Activated CD4-positive, alpha-beta memory T cell treated with anti-CD3 and anti-CD28 coated beads, Interleukin-2, amount 10 ng/mL, durations not matched to agents 7 days and 5 days (primary cell): ENCODE results near the gene CXorf49. TPM values are rescaled to one million over a fixed set of nuclear protein-coding genes. Genes with fewer than 3 reads are reported as not detected.
"Not testable (repeated sequence)": the region's sequence is repeated elsewhere in the genome, so short reads cannot be mapped to it uniquely, and the experiment has no call there.

Experiments
- CTCF ChIA-PET: fragments of 350-600 bp; sonication (Branson Sonifier 250); formaldehyde crosslinking; loops from one replicate; lab custom pipeline; 2021; ENCODE audit warnings: antibody characterized with exemption, inconsistent platforms; lab: Charles Lee
- POLR2A ChIA-PET: fragments of 350-600 bp; sonication (Branson Sonifier 250); formaldehyde crosslinking; loops from one replicate; lab custom pipeline; 2021; ENCODE audit warnings: antibody characterized with exemption; lab: Charles Lee
- DNase-seq: peaks from one replicate; pipeline ENCODE4 v3.0.0-alpha.2; 2020
- H3K27ac Mint-ChIP-seq: one replicate; pipeline ENCODE4 v1.8.0; 2021; ENCODE audit warnings: mild to moderate bottlenecking, mixed read lengths
- H3K27me3 Mint-ChIP-seq: one replicate; pipeline ENCODE4 v1.8.0; 2021; ENCODE audit warnings: mixed read lengths
- H3K36me3 Mint-ChIP-seq: one replicate; pipeline ENCODE4 v1.8.0; 2021; ENCODE audit warnings: low read depth, mixed read lengths
- H3K4me1 Mint-ChIP-seq: one replicate; pipeline ENCODE4 v1.8.0; 2021; ENCODE audit warnings: mixed read lengths
- H3K4me3 Mint-ChIP-seq: one replicate; pipeline ENCODE4 v1.8.0; 2021; ENCODE audit warnings: mild to moderate bottlenecking, mixed read lengths
- H3K9me3 Mint-ChIP-seq: one replicate; pipeline ENCODE4 v1.8.0; 2021; ENCODE audit warnings: mixed read lengths
- total RNA-seq, 2 experiments: library from RNA; stranded (reverse); gene quantifications; one replicate each; pipeline ENCODE4 v1.2.3, GENCODE V29; 2021

CXorf49 gene
- total RNA-seq, 2 experiments from 2014 or later, result not detected

- H3K27me3 Mint-ChIP-seq, H3K4me1 Mint-ChIP-seq, H3K4me3 Mint-ChIP-seq, POLR2A ChIA-PET, H3K27ac Mint-ChIP-seq, DNase-seq, H3K9me3 Mint-ChIP-seq, H3K36me3 Mint-ChIP-seq, CTCF ChIA-PET: not testable (repeated sequence)
Measured at GRCh38 chrX:71697466-71698298, 20.4 kb downstream of the CXorf49 start.

GRCh38 chrX:71696641-71697465, 21.2 kb downstream of the CXorf49 start:
- H3K27ac Mint-ChIP-seq, POLR2A ChIA-PET, H3K4me3 Mint-ChIP-seq, H3K27me3 Mint-ChIP-seq, H3K36me3 Mint-ChIP-seq, H3K9me3 Mint-ChIP-seq, DNase-seq, CTCF ChIA-PET, H3K4me1 Mint-ChIP-seq: not testable (repeated sequence)

- CTCF ChIA-PET, result no interaction called here
- H3K27ac Mint-ChIP-seq, result no peak overlapping the region
- no peaks in the 10 kb centered on the region for H3K9me3 Mint-ChIP-seq
- H3K27me3 Mint-ChIP-seq, result peaks cover 9% of the 10 kb centered on the region
- no peaks in the 10 kb centered on the region for H3K36me3 Mint-ChIP-seq
- no peak overlapping the region for H3K4me3 Mint-ChIP-seq
- POLR2A ChIA-PET, result no interaction called here
- H3K4me1 Mint-ChIP-seq, result no peaks in the 10 kb centered on the region
- no peak for DNase-seq
Measured at GRCh38 chrX:71679575-71680207, 38.4 kb downstream of the CXorf49 start.

GRCh38 chrX:71677195-71677594, 40.9 kb downstream of the CXorf49 start:
- H3K4me3 Mint-ChIP-seq, H3K27ac Mint-ChIP-seq, POLR2A ChIA-PET, H3K4me1 Mint-ChIP-seq, CTCF ChIA-PET, H3K9me3 Mint-ChIP-seq, DNase-seq, H3K36me3 Mint-ChIP-seq: not testable (repeated sequence)
- H3K27me3 Mint-ChIP-seq, result peaks cover 10% of the 10 kb centered on the region

- DNase-seq, H3K4me3 Mint-ChIP-seq, H3K27me3 Mint-ChIP-seq, H3K4me1 Mint-ChIP-seq, H3K9me3 Mint-ChIP-seq, POLR2A ChIA-PET, H3K27ac Mint-ChIP-seq, H3K36me3 Mint-ChIP-seq, CTCF ChIA-PET: not testable (repeated sequence)
Measured at GRCh38 chrX:71676068-71676795, 41.9 kb downstream of the CXorf49 start.

GRCh38 chrX:71675636-71676035, 42.4 kb downstream of the CXorf49 start:
- H3K4me3 Mint-ChIP-seq, H3K36me3 Mint-ChIP-seq, POLR2A ChIA-PET, CTCF ChIA-PET, H3K27me3 Mint-ChIP-seq, H3K27ac Mint-ChIP-seq, DNase-seq, H3K9me3 Mint-ChIP-seq: not testable (repeated sequence)
- H3K4me1 Mint-ChIP-seq, result peaks cover 12% of the 10 kb centered on the region

GRCh38 chrX:71671938-71672337, 46.1 kb downstream of the CXorf49 start:
- no peaks in the 10 kb centered on the region for H3K9me3 Mint-ChIP-seq
- no peak overlapping the region for H3K27ac Mint-ChIP-seq
- H3K36me3 Mint-ChIP-seq, result no peaks in the 10 kb centered on the region
- ChIA-PET CTCF (interaction anchor here (1.2 kb wide), 1 partner anchor 188 kb away, joined by 3 read pairs; no protein-coding TSS in a partner anchor), POLR2A (no interaction called here)
- DNase-seq, result no peak
- H3K4me3 Mint-ChIP-seq, result no peak overlapping the region
- H3K27me3 Mint-ChIP-seq, result peaks cover 4% of the 10 kb centered on the region
- H3K4me1 Mint-ChIP-seq, result peaks cover 18% of the 10 kb centered on the region

- Mint-ChIP-seq H3K36me3 (no peaks in the 10 kb centered on the region), H3K4me1 (peaks cover 18% of the 10 kb centered on the region), H3K27ac (no peak overlapping the region), H3K27me3 (peaks cover 4% of the 10 kb centered on the region), H3K9me3 (no peaks in the 10 kb centered on the region), H3K4me3 (no peak overlapping the region)
- no peak for DNase-seq
- CTCF ChIA-PET, result interaction anchor here (1.2 kb wide), 1 partner anchor 189 kb away, joined by 3 read pairs; no protein-coding TSS in a partner anchor
- POLR2A ChIA-PET, result no interaction called here
Measured at GRCh38 chrX:71671043-71671780, 46.9 kb downstream of the CXorf49 start.

- H3K27ac Mint-ChIP-seq, H3K36me3 Mint-ChIP-seq, H3K27me3 Mint-ChIP-seq, POLR2A ChIA-PET, DNase-seq, H3K4me3 Mint-ChIP-seq, H3K9me3 Mint-ChIP-seq: not testable (repeated sequence)
- CTCF ChIA-PET, result interaction anchor here (2.0 kb wide), 1 partner anchor 190 kb away, joined by 9 read pairs; no protein-coding TSS in a partner anchor
- H3K4me1 Mint-ChIP-seq, result peaks cover 18% of the 10 kb centered on the region
Measured at GRCh38 chrX:71669947-71670346, 48.1 kb downstream of the CXorf49 start.

- no peaks in the 10 kb centered on the region for H3K9me3 Mint-ChIP-seq
- no peak for DNase-seq
- ChIA-PET CTCF (interaction anchor here (2.0 kb wide), 1 partner anchor 190 kb away, joined by 9 read pairs; no protein-coding TSS in a partner anchor), POLR2A (no interaction called here)
- H3K4me3 Mint-ChIP-seq, result no peak overlapping the region
- H3K27ac Mint-ChIP-seq, result no peak overlapping the region
- peaks cover 18% of the 10 kb centered on the region for H3K4me1 Mint-ChIP-seq
- peaks cover 4% of the 10 kb centered on the region for H3K27me3 Mint-ChIP-seq
- H3K36me3 Mint-ChIP-seq, result no peaks in the 10 kb centered on the region
Measured at GRCh38 chrX:71669492-71669891, 48.6 kb downstream of the CXorf49 start.

GRCh38 chrX:71668248-71668595, 49.9 kb downstream of the CXorf49 start:
- ChIA-PET CTCF (no interaction called here), POLR2A (no interaction called here)
- no peak overlapping the region for H3K27ac Mint-ChIP-seq
- H3K27me3 Mint-ChIP-seq, result peaks cover 4% of the 10 kb centered on the region
- DNase-seq, result no peak
- H3K4me1 Mint-ChIP-seq, result peaks cover 25% of the 10 kb centered on the region
- H3K36me3 Mint-ChIP-seq, result no peaks in the 10 kb centered on the region
- H3K4me3 Mint-ChIP-seq, result no peak overlapping the region
- no peaks in the 10 kb centered on the region for H3K9me3 Mint-ChIP-seq
